Esophagus squamous epithelium (tissue), 4 donors: ENCODE results near the gene COPS6.

ENCODE experiments used
- POLR2A ChIP-seq, 4 donors: fragments of 450-650 bp; IDR thresholded peaks; one replicate each; pipeline ENCODE4 v1.6.1; 2017; ENCODE audit warnings: antibody characterized with exemption in 4 of 4, mild to moderate bottlenecking in 4 of 4, moderate library complexity in 3 of 4
- TF ChIP-seq, protein P1 (sequence below), 6 experiments: fragments of 450-650 bp in 4 of 6; fragments of 200-600 bp in 2 of 6; sonication (generic) in 2 of 6; IDR thresholded peaks; one replicate each; pipeline ENCODE4 v1.5.1; 2016 to 2019; ENCODE audit warnings: antibody characterized with exemption in 6 of 6, mild to moderate bottlenecking in 4 of 6, moderate library complexity in 4 of 6

DNA sequence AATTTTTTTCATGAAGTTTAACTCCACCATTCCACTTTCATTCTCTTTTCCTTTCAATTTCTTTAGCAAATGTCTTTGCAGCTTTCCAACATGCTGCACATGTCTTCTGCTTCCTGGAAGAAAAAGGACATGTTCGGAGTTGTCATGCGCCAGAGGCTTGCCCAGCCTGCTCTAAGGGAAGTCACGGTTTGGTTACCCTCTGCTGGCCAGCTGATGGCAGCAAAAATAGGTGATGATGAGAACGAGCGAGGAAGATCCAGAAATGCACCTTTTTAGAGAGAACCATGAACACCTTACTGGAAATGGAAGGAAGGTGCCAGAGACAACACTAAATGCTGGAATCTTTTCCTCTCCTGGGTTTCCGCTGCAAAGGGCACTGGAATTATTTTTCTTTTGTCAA is 44.1 kb upstream of the COPS6 start:
- TF ChIP-seq, protein P1, sequence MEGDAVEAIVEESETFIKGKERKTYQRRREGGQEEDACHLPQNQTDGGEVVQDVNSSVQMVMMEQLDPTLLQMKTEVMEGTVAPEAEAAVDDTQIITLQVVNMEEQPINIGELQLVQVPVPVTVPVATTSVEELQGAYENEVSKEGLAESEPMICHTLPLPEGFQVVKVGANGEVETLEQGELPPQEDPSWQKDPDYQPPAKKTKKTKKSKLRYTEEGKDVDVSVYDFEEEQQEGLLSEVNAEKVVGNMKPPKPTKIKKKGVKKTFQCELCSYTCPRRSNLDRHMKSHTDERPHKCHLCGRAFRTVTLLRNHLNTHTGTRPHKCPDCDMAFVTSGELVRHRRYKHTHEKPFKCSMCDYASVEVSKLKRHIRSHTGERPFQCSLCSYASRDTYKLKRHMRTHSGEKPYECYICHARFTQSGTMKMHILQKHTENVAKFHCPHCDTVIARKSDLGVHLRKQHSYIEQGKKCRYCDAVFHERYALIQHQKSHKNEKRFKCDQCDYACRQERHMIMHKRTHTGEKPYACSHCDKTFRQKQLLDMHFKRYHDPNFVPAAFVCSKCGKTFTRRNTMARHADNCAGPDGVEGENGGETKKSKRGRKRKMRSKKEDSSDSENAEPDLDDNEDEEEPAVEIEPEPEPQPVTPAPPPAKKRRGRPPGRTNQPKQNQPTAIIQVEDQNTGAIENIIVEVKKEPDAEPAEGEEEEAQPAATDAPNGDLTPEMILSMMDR (IDR thresholded peaks at IDR 0.05), result peak in 4 of 6 experiments; percentile 29 to 66 (median 54)
- no peak for TF ChIP-seq POLR2A (IDR thresholded peaks at IDR 0.05)
